Chondrocyte (in vitro differentiated cells): ENCODE measurements around the gene MMGT1. TPM values are rescaled to one million over a fixed set of nuclear protein-coding genes. Genes with fewer than 3 reads are reported as not detected.

ENCODE experiments used
- DNase-seq: peaks from one replicate; pipeline ENCODE4 v3.0.0; 2021; ENCODE audit warnings: mixed read lengths, low spot score
- H3K27ac Mint-ChIP-seq: one replicate; pipeline ENCODE4 v1.8.0; 2021; ENCODE audit warnings: mild to moderate bottlenecking, moderate library complexity, mixed read lengths; ENCODE audit not compliant: unreplicated experiment
- H3K27me3 Mint-ChIP-seq: 2 replicates; pipeline ENCODE4 v1.8.0; 2021; ENCODE audit warnings: low read depth, mixed read lengths
- H3K36me3 Mint-ChIP-seq: 2 replicates; pipeline ENCODE4 v1.8.0; 2021; ENCODE audit warnings: low read depth, mixed read lengths
- H3K4me1 Mint-ChIP-seq: 2 replicates; pipeline ENCODE4 v1.8.0; 2021; ENCODE audit warnings: low read depth, mild to moderate bottlenecking, mixed read lengths
- H3K4me3 Mint-ChIP-seq: one replicate; pipeline ENCODE4 v1.8.0; 2021; ENCODE audit warnings: mild to moderate bottlenecking, moderate library complexity, mixed read lengths; ENCODE audit not compliant: unreplicated experiment
- H3K9me3 Mint-ChIP-seq: 2 replicates; pipeline ENCODE4 v1.8.0; 2021; ENCODE audit warnings: low read depth, mixed read lengths
- CTCF ChIP-seq: fragments of 200-600 bp; sonication (generic); IDR thresholded peaks from 2 replicates; pipeline ENCODE4 v1.5.0; 2021; ENCODE audit warnings: antibody characterized with exemption, mild to moderate bottlenecking, moderate library complexity
- total RNA-seq: library from RNA; stranded (reverse); gene quantifications from 3 replicates; pipeline ENCODE4 v1.2.1, GENCODE V29; 2021

MMGT1 gene
- total RNA-seq, 1 donor from 2014 or later, result 27.6 TPM

DNA sequence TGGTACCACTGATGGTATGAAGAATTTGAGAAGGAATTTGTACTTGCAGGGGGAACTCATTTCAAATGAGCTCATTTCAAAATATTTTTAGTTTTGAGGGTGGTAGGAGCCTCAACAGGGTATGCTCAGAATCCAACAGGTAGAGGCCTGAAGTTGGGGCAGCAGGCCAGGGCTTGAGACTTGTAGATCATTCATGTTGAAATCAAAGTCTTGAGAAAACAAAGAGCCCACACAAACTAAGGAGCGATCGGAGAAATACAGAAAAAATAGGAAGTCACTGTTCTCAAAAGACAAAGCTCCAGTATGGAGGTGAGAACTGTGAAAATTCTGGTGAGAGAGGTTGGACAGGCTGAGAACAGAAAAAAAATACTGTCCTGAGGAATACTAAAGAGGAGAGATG, 10.5 kb upstream of the MMGT1 start:
- DNase-seq, result no peak
- H3K36me3 Mint-ChIP-seq, result no peaks in the 10 kb centered on the region
- peak overlapping the region; percentile 39 for H3K27ac Mint-ChIP-seq
- peak overlapping the region; percentile 66 for H3K4me3 Mint-ChIP-seq
- no peak for TF ChIP-seq CTCF
- H3K9me3 Mint-ChIP-seq, result peaks cover 10% of the 10 kb centered on the region
- no peaks in the 10 kb centered on the region for H3K27me3 Mint-ChIP-seq
- peaks cover 16% of the 10 kb centered on the region for H3K4me1 Mint-ChIP-seq

DNA sequence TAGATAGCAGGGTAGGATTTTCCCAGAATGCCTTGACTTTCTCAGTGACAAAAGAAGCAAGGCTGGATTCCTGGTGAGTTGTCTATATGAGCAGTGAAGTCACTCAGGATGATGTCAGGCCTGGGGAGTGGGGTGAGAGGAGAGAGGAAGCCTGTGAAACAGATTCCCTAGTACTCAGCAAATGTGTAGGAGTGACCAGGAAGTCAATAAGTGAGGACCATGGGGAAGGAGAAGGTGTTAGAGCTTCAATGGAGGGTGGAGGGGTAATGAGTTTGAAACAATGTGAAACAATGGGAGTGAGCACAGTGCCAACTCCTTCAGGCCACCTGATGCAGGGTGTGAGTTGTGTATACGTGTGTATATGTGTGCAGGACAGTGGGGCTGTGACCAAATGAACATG, 9.1 kb upstream of the MMGT1 start:
- Mint-ChIP-seq H3K27me3 (no peaks in the 10 kb centered on the region), H3K4me1 (peaks cover 16% of the 10 kb centered on the region), H3K9me3 (peaks cover 16% of the 10 kb centered on the region), H3K4me3 (no peak overlapping the region), H3K27ac (no peak overlapping the region), H3K36me3 (no peaks in the 10 kb centered on the region)
- no peak for DNase-seq
- no peak for TF ChIP-seq CTCF

DNA sequence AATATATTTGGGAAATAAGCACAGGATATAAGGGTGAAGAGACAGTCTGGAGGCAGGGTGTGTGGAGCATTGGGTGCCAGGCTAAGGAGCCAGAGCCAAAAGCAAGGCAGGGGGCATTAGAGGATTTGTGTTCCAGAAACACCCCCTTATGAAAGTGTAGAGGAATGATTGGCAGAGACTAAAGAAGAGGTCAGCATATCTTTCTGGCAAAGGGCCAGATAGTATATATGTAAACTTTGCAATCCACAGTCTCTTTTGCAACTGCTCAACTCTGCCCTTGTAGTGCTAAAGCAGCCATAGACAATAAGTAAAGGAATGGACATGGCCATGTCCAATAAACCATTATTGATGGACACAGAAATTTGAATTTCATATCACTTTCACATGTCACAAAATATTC, 7.9 kb upstream of the MMGT1 start:
- H3K27ac Mint-ChIP-seq, result no peak overlapping the region
- H3K27me3 Mint-ChIP-seq, result no peaks in the 10 kb centered on the region
- peaks cover 16% of the 10 kb centered on the region for H3K9me3 Mint-ChIP-seq
- DNase-seq, result no peak
- H3K4me3 Mint-ChIP-seq, result no peak overlapping the region
- no peak for TF ChIP-seq CTCF
- no peaks in the 10 kb centered on the region for H3K36me3 Mint-ChIP-seq
- peaks cover 9% of the 10 kb centered on the region for H3K4me1 Mint-ChIP-seq

DNA sequence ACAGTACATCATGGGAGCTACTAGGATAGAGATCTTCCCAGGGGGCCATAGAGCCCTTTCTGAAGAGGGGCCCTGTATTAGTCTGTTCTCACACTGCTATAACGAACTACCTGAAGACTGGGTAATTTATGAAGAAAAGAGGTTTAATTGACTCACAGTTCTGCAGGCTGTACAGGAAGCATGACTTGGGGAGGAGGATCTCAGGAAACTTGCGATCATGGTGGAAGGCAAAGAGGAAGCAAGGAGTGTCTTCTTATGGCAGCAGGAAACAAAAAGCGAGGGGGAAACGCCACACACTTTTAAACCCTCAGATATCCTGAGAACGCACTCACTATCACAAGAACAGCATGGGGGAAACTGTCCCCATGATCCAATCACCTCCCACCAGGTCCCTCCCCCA, 7.2 kb upstream of the MMGT1 start:
- H3K4me1 Mint-ChIP-seq, result peaks cover 8% of the 10 kb centered on the region

GRCh38 chrX:135977611-135978010, 3.8 kb upstream of the MMGT1 start:
- H3K4me3 Mint-ChIP-seq, result no peak overlapping the region
- no peak overlapping the region for H3K27ac Mint-ChIP-seq
- H3K4me1 Mint-ChIP-seq, result peaks cover 13% of the 10 kb centered on the region
- no peak for DNase-seq
- no peaks in the 10 kb centered on the region for H3K27me3 Mint-ChIP-seq
- no peaks in the 10 kb centered on the region for H3K36me3 Mint-ChIP-seq
- peaks cover 7% of the 10 kb centered on the region for H3K9me3 Mint-ChIP-seq
- no peak for TF ChIP-seq CTCF

More for the DNA sequence above, 7.2 kb upstream of the MMGT1 start:
- peaks cover 16% of the 10 kb centered on the region for H3K9me3 Mint-ChIP-seq
- no peaks in the 10 kb centered on the region for H3K36me3 Mint-ChIP-seq
- H3K27me3 Mint-ChIP-seq, result no peaks in the 10 kb centered on the region
- no peak overlapping the region for H3K27ac Mint-ChIP-seq
- H3K4me3 Mint-ChIP-seq, result no peak overlapping the region
- DNase-seq, result no peak
- no peak for TF ChIP-seq CTCF
